ENCODE data around the gene CCSER2.

- TF ChIP-seq FOXM1 (IDR thresholded peaks at IDR 0.05; ENCODE audit: low read depth) (no peak), CTCF (IDR thresholded peaks at IDR 0.05) (no peak)
Measured at GRCh38 chr10:84340187-84340586, 11.8 kb downstream of the CCSER2 start.

Data from SK-N-SH (cell line).